SK-N-MC (cell line): ENCODE measurements around the gene TFEB.

Experiments used
- DNase-seq: peaks from one replicate; pipeline ENCODE4 v3.0.0-alpha.2; 2011; ENCODE audit warnings: low read depth, low spot score
- H3K27ac ChIP-seq: fragments of 200-600 bp; sonication (generic); 2 replicates; pipeline ENCODE4 v1.5.1; 2016; ENCODE audit warnings: mixed run types
- H3K36me3 ChIP-seq: fragments of 200-600 bp; sonication (generic); 2 replicates; pipeline ENCODE4 v1.6.1; 2017; ENCODE audit warnings: antibody characterized with exemption, low read length, mixed read lengths; ENCODE audit not compliant: insufficient read depth
- H3K4me3 ChIP-seq: fragments of 200-600 bp; sonication (generic); 2 replicates; pipeline ENCODE4 v1.5.1; 2016
- H3K9ac ChIP-seq: fragments of 200-600 bp; sonication (generic); 2 replicates; pipeline ENCODE4 v1.8.0; 2017; ENCODE audit warnings: mixed run types, mixed read lengths; ENCODE audit not compliant: insufficient read length
- H3K9me3 ChIP-seq: fragments of 200-600 bp; sonication (generic); 2 replicates; pipeline ENCODE4 v1.6.1; 2017; ENCODE audit warnings: low read depth, mild to moderate bottlenecking, antibody characterized with exemption, low read length, moderate library complexity, mixed read lengths
- EZH2 ChIP-seq: fragments of 200-600 bp; sonication (generic); IDR thresholded peaks from one replicate; pipeline ENCODE4 v1.6.1; 2017; ENCODE audit warnings: antibody characterized with exemption
- FOXP2 ChIP-seq: optimal IDR thresholded peaks from 2 replicates; pipeline ENCODE3; 2011; ENCODE audit warnings: mild to moderate bottlenecking, moderate library complexity; ENCODE audit not compliant: insufficient read depth; ENCODE audit errors: extremely low read length, control extremely low read depth
- POLR2AphosphoS5 ChIP-seq: IDR thresholded peaks from 2 replicates; pipeline ENCODE4 v1.6.1; 2012; ENCODE audit warnings: mild to moderate bottlenecking, low read depth, low read length, borderline replicate concordance

Gene TFEB

DNA sequence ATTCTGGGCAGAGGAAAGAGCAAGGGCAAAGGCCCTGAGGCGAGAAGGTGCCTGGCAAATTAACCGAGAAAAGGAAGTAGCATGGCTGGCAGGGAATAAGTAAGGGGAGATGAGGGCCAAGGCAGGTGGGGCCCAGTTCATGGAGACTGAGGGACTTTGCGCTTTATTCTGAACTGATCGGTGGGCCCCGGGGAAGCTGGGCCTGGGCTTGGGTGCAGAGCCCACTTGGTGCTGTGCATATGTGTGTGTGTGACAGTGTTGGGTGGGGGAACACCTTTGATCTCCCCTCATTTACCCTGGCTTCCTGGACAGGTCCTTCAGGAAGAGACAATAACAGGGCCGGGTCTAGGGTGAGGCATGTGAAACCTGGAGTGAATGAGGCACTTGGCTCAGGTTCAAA is 100.0 kb downstream of the TFEB start:
- Histone ChIP-seq H3K27ac (peak overlapping the region; percentile 65), H3K4me3 (no peak overlapping the region), H3K36me3 (peaks cover 13% of the 10 kb centered on the region), H3K9ac (peak overlapping the region; percentile 34), H3K9me3 (no peaks in the 10 kb centered on the region)
- no peak for DNase-seq
- TF ChIP-seq EZH2, result no peak
- TF ChIP-seq POLR2AphosphoS5, result no peak
- TF ChIP-seq FOXP2, result no peak

DNA sequence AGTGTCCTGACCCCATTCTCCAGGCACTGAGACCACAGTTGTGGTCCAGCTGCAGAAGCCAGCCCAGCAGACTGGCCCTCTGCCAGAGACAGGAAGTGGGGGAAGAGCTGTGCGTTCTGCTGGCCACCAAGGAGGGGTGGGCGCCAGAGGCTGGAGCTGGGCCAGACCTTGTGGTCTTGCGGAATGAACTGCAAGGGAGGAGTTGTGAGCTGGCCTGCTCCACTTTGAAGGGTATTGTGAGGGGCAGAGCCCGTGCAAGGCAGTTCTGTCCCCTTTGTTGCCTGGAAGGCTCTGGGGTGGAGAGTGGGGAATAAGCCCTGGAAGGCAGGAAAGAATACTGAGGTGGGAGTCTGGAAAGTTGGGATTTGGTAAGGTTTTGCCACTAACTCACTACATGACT is 100.8 kb downstream of the TFEB start:
- H3K9ac ChIP-seq, result peak overlapping the region; percentile 34
- TF ChIP-seq POLR2AphosphoS5, result no peak
- no peak for TF ChIP-seq EZH2
- TF ChIP-seq FOXP2, result no peak
- H3K36me3 ChIP-seq, result peaks cover 6% of the 10 kb centered on the region
- H3K4me3 ChIP-seq, result no peak overlapping the region
- DNase-seq, result no peak
- H3K27ac ChIP-seq, result peak overlapping the region; percentile 65
- H3K9me3 ChIP-seq, result no peaks in the 10 kb centered on the region
